GM06990 (cell line): ENCODE results near the gene BPIFA2.

Experiments used
- DNase-seq: peaks from one replicate; pipeline ENCODE4 v3.0.0-alpha.2; 2011; ENCODE audit not compliant: insufficient read length; ENCODE audit errors: extremely low read depth
- H3K27me3 ChIP-seq: replicated peaks from 2 replicates; pipeline ENCODE4 v1.6.0; 2011; ENCODE audit warnings: low read length; ENCODE audit not compliant: control insufficient read depth, insufficient read depth
- H3K36me3 ChIP-seq: 2 replicates; pipeline ENCODE4 v1.5.1; 2011; ENCODE audit warnings: low read length; ENCODE audit not compliant: control insufficient read depth, insufficient read depth
- H3K4me3 ChIP-seq: replicated peaks from 2 replicates; pipeline ENCODE4 v1.5.1; 2011; ENCODE audit warnings: low read depth, mild to moderate bottlenecking, control low read depth, low read length
- CTCF ChIP-seq: IDR thresholded peaks from 2 replicates; pipeline ENCODE4 v1.5.1; 2011; ENCODE audit warnings: low read length, control low read depth, mild to moderate bottlenecking, inconsistent platforms; ENCODE audit not compliant: insufficient read depth, poor library complexity, severe bottlenecking

The BPIFA2 gene

GRCh38 chr20:33125983-33126382 lies 42.0 kb upstream of the BPIFA2 start:
- Histone ChIP-seq H3K4me3 (no peak overlapping the region), H3K36me3 (no peaks in the 10 kb centered on the region), H3K27me3 (no peaks in the 10 kb centered on the region; the same call in 1 of the 2 replicates)
- DNase-seq, result no peak
- no peak for TF ChIP-seq CTCF

GRCh38 chr20:33127422-33128097 lies 40.4 kb upstream of the BPIFA2 start:
- Histone ChIP-seq H3K27me3 (no peaks in the 10 kb centered on the region; the same call in 1 of the 2 replicates), H3K36me3 (no peaks in the 10 kb centered on the region), H3K4me3 (no peak overlapping the region)
- TF ChIP-seq CTCF, result no peak
- DNase-seq, result no peak

GRCh38 chr20:33130568-33131061 lies 37.3 kb upstream of the BPIFA2 start:
- no peaks in the 10 kb centered on the region for H3K27me3 ChIP-seq
- TF ChIP-seq CTCF, result no peak
- H3K36me3 ChIP-seq, result no peaks in the 10 kb centered on the region
- no peak overlapping the region for H3K4me3 ChIP-seq
- no peak for DNase-seq

- no peak for TF ChIP-seq CTCF
- no peak for DNase-seq
- H3K27me3 ChIP-seq, result no peaks in the 10 kb centered on the region
- no peak overlapping the region for H3K4me3 ChIP-seq
- no peaks in the 10 kb centered on the region for H3K36me3 ChIP-seq
Measured at GRCh38 chr20:33131949-33132473, 35.9 kb upstream of the BPIFA2 start.

GRCh38 chr20:33132513-33133372 lies 35.2 kb upstream of the BPIFA2 start:
- DNase-seq, result no peak
- Histone ChIP-seq H3K4me3 (no peak overlapping the region), H3K36me3 (no peaks in the 10 kb centered on the region), H3K27me3 (no peaks in the 10 kb centered on the region)
- no peak for TF ChIP-seq CTCF
